ENCODE data around the gene PRIM1.
"Not testable (repeated sequence)": the region's sequence is repeated elsewhere in the genome, so short reads cannot be mapped to it uniquely, and the experiment has no call there.

Gene PRIM1

DNA sequence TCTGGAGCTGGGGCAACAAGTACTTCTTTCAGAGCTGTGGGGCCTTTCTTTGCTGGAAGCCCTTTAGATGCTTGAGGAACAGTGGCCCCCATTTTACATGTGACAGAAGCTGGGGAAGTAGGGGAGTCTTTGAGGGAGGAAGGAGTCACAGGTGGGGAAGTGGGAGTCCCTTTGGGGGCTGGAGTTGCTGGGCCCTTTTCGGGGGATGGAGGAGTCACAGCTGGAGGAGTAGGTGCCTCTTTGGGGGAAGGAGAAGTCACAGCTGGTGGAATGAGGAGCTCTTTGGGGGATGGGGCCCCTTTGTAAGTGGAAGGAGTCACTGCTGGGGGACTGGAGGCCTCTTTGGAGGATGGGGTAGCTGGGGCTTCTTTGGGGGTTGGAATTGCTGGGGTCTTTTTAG lies 35.7 kb downstream of the PRIM1 start:
- TF ChIP-seq, protein P1, sequence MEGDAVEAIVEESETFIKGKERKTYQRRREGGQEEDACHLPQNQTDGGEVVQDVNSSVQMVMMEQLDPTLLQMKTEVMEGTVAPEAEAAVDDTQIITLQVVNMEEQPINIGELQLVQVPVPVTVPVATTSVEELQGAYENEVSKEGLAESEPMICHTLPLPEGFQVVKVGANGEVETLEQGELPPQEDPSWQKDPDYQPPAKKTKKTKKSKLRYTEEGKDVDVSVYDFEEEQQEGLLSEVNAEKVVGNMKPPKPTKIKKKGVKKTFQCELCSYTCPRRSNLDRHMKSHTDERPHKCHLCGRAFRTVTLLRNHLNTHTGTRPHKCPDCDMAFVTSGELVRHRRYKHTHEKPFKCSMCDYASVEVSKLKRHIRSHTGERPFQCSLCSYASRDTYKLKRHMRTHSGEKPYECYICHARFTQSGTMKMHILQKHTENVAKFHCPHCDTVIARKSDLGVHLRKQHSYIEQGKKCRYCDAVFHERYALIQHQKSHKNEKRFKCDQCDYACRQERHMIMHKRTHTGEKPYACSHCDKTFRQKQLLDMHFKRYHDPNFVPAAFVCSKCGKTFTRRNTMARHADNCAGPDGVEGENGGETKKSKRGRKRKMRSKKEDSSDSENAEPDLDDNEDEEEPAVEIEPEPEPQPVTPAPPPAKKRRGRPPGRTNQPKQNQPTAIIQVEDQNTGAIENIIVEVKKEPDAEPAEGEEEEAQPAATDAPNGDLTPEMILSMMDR (conservative IDR thresholded peaks at IDR 0.05; ENCODE audit: low read depth, low read length): no peak
- H3K4me3 ChIP-seq (ENCODE audit: low read length): no peak overlapping the region

GRCh38 chr12:56715798-56716197 lies 36.3 kb downstream of the PRIM1 start:
- DNase-seq (ENCODE audit: low read depth): no peak
- TF ChIP-seq, protein P1 (conservative IDR thresholded peaks at IDR 0.05; ENCODE audit: low read depth, low read length): no peak
- no peak overlapping the region for H3K4me3 ChIP-seq (ENCODE audit: low read length)

More for the DNA sequence above, 35.7 kb downstream of the PRIM1 start:
- no peak for DNase-seq (ENCODE audit: low read depth)

DNA sequence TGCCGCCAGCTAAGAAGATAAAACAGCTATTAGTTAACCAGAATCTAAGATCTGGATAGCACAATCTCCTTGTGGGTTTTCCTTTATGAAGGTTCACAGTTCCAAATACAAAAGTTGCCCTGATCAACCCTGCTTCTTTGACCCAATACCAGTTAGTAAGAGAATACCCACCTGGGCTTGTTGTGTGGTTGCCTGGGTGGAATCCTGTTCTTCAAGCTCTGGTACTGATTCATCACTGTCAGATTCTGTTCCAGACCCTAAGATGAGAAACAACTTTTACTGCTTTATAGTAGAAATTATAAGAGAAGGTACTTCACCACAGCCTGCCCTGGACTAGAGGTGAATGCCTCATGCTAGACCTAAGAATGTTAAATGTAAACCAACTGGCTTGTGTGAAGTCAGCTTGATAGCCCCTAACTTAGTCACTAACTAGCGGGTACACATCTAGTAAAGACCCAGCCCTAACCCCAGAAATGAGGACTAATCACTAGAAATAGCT lies 37.6 kb downstream of the PRIM1 start:
- TF ChIP-seq, protein P1 (conservative IDR thresholded peaks at IDR 0.05; ENCODE audit: low read depth, low read length): no peak
- H3K4me3 ChIP-seq (ENCODE audit: low read length): no peak overlapping the region
- DNase-seq (ENCODE audit: low read depth): no peak

DNA sequence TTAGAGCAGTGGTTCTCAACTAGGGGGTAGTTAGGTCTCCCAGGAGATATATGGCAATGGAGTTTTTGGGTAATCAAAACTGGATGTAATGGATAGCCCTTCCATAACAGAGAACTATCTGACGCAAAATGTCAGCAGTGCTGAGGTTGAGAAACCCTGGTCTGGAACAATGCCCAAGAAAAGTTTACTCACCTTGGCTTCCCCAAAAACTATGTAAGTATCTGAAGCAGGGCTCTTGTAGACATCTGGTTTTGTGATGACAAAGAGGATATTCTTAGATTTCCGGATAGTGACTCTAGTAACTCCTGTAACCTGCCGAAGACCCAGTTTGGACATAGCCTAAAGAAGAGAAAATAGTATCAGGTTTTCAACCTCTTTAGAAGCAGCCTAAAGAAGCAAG lies 38.8 kb downstream of the PRIM1 start:
- DNase-seq (ENCODE audit: low read depth): no peak
- no peak overlapping the region for H3K4me3 ChIP-seq (ENCODE audit: low read length)
- TF ChIP-seq, protein P1 (conservative IDR thresholded peaks at IDR 0.05; ENCODE audit: low read depth, low read length): no peak

DNA sequence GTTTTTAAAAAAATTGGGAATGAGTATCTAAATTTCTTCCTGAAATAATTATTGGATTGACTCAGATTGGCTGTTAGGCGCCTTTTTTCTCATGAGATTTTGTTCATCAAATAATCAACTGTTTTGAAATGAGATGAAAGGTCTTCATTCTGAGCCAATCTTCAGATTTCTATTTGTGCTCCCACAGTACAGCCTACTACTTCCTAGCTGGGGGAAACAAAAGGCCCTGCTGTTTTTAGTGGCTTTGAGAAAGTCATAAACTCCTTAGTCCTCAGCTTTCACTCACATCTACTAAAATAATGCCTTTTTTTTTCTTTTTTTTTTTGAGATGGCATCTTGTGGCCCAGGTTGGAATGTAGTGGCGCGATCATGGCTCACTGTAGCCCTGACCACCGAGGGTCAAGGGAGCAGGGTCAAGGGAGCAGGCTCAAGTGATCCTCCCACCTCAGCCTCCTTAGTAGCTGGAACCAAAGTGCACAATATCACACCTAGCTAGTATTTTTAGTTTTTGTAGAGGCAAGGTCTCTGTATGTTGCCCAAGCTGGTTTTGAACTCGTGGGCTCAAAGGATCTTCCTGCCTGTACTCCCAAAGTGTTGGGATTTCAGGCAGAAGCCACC lies 42.3 kb downstream of the PRIM1 start:
- DNase-seq (ENCODE audit: low read depth): no peak
- TF ChIP-seq, protein P1 (conservative IDR thresholded peaks at IDR 0.05; ENCODE audit: low read depth, low read length): no peak
- H3K4me3 ChIP-seq (ENCODE audit: low read length): no peak overlapping the region

GRCh38 chr12:56704522-56704921 lies 47.6 kb downstream of the PRIM1 start:
- not testable (repeated sequence) for DNase-seq (ENCODE audit: low read depth)

GRCh38 chr12:56699020-56699661 lies 53.0 kb downstream of the PRIM1 start:
- no peak overlapping the region for H3K4me3 ChIP-seq (ENCODE audit: low read length)
- TF ChIP-seq, protein P1 (conservative IDR thresholded peaks at IDR 0.05; ENCODE audit: low read depth, low read length): no peak
- DNase-seq (ENCODE audit: low read depth): no peak

More at GRCh38 chr12:56704522-56704921, 47.6 kb downstream of the PRIM1 start:
- not testable (repeated sequence) for H3K4me3 ChIP-seq (ENCODE audit: low read length)

All from retinal pigment epithelial cell (primary cell).